ENCODE results near the gene CLEC17A.

Gene CLEC17A

GRCh38 chr19:14571695-14572490 is 11.0 kb upstream of the CLEC17A start, which contains the start of gene NDUFB7 (continued):
- TF ChIP-seq PRDM10 (tag by site-specific recombination; IDR thresholded peaks at IDR 0.05): peak; percentile 78
- TF ChIP-seq BCL11B (tag by site-specific recombination; IDR thresholded peaks at IDR 0.05; ENCODE audit: low read depth): peak; percentile 50; the same call in 1 of the 2 replicates
- TF ChIP-seq ZBTB21 (tag by site-specific recombination; IDR thresholded peaks at IDR 0.05): peak; percentile 40
- TF ChIP-seq PATZ1 (tag by site-specific recombination; IDR thresholded peaks at IDR 0.05): peak; percentile 75
- TF ChIP-seq ZNF701 (tag by site-specific recombination; IDR thresholded peaks at IDR 0.05): no peak
- TF ChIP-seq ZBTB8A (tag by site-specific recombination; IDR thresholded peaks at IDR 0.05): peak; percentile 72
- TF ChIP-seq ZNF223 (tag by site-specific recombination; IDR thresholded peaks at IDR 0.05): no peak
- TF ChIP-seq ZNF629 (tag by site-specific recombination; IDR thresholded peaks at IDR 0.05): peak; percentile 82
- TF ChIP-seq KLF9 (tag by site-specific recombination; IDR thresholded peaks at IDR 0.05; ENCODE audit: low read depth): peak; percentile 63
- TF ChIP-seq ZNF449 (tag by site-specific recombination; IDR thresholded peaks at IDR 0.05): 0 out of 2 replicates have a peak, but pooled peaks have one; percentile 24
- TF ChIP-seq SCRT2 (tag by site-specific recombination; IDR thresholded peaks at IDR 0.05): 0 out of 2 replicates have a peak, but pooled peaks have one; percentile 18
- peak; percentile 77 for TF ChIP-seq KLF8 (tag by site-specific recombination; IDR thresholded peaks at IDR 0.05)
- TF ChIP-seq ZNF660 (tag by site-specific recombination; IDR thresholded peaks at IDR 0.05): peak; percentile 97
- peak; percentile 62; the same call in 1 of the 2 replicates for TF ChIP-seq ZFP69B (tag by site-specific recombination; IDR thresholded peaks at IDR 0.05)
- peak; percentile 87 for TF ChIP-seq ZSCAN30 (tag by site-specific recombination; IDR thresholded peaks at IDR 0.05)
- TF ChIP-seq ZNF324 (tag by site-specific recombination; IDR thresholded peaks at IDR 0.05): peak; percentile 56; the same call in 1 of the 2 replicates
- TF ChIP-seq ZFP37 (tag by site-specific recombination; IDR thresholded peaks at IDR 0.05): peak; percentile 74
- no peak for TF ChIP-seq ZNF596 (tag by site-specific recombination; IDR thresholded peaks at IDR 0.05)
- peak; percentile 39; the same call in 1 of the 2 replicates for TF ChIP-seq YY2 (tag by site-specific recombination; IDR thresholded peaks at IDR 0.05)
- TF ChIP-seq ZNF639 (tag by site-specific recombination; IDR thresholded peaks at IDR 0.05): peak; percentile 95
- peak; percentile 97 for TF ChIP-seq CTCF (tag by site-specific recombination; IDR thresholded peaks at IDR 0.05)
- 0 out of 2 replicates have a peak, but pooled peaks have one; percentile 29 for TF ChIP-seq ZNF513 (tag by site-specific recombination; IDR thresholded peaks at IDR 0.05)
- no peak; the same call in 1 of the 2 replicates for TF ChIP-seq ZNF391 (tag by site-specific recombination; IDR thresholded peaks at IDR 0.05; ENCODE audit: borderline replicate concordance, low read depth)
- TF ChIP-seq ZNF114 (tag by site-specific recombination; IDR thresholded peaks at IDR 0.05): no peak
- no peak for TF ChIP-seq ZNF398 (tag by site-specific recombination; IDR thresholded peaks at IDR 0.05)
